Mucosa of descending colon (tissue), 3 donors: Measurements from ENCODE around the gene NECAB3. TPM values are rescaled to one million over a fixed set of nuclear protein-coding genes. Genes with fewer than 3 reads are reported as not detected.
"Not testable (repeated sequence)": the region's sequence is repeated elsewhere in the genome, so short reads cannot be mapped to it uniquely, and the experiment has no call there.

Source experiments
- ATAC-seq: fragments of 200-7000 bp; cut with Tn5 transposase; one replicate; pipeline ENCODE4 v1.9.1; 2020; ENCODE audit warnings: mild to moderate bottlenecking, moderate library complexity
- DNase-seq, 3 donors: peaks; one replicate each; pipeline ENCODE4 v3.0.0-alpha.2; 2020
- H3K36me3 ChIP-seq: fragments of 200-600 bp; one replicate; pipeline ENCODE4 v1.8.0; 2021; ENCODE audit warnings: low read depth, mild to moderate bottlenecking
- H3K4me1 ChIP-seq: fragments of 200-600 bp; one replicate; pipeline ENCODE4 v1.8.0; 2021; ENCODE audit warnings: low read depth, mild to moderate bottlenecking
- H3K4me3 ChIP-seq: fragments of 200-600 bp; one replicate; pipeline ENCODE4 v1.8.0; 2021; ENCODE audit warnings: mild to moderate bottlenecking
- H3K9me3 ChIP-seq: fragments of 200-600 bp; one replicate; pipeline ENCODE4 v1.8.0; 2021; ENCODE audit warnings: mild to moderate bottlenecking
- intact Hi-C, 2 donors: fragments of 100-400 bp; cut with DNase I in 1 of 2; cut with micrococcal nuclease in 1 of 2; formaldehyde crosslinking; loops; one replicate each; pipeline versions ENCODE4 v1.11.0 to v1.11.1; 2022; cut with DNase I, micrococcal nuclease
- total RNA-seq, 3 donors: library from RNA; stranded (reverse); fragmentation: NEBNext Ultra II Directional in 2 of 3; extraction: Animal tissue kit (Norgen Biotek cat#: 25700) in 2 of 3; gene quantifications; one replicate each; pipeline versions ENCODE4 v1.2.1 to v1.2.4, GENCODE V29; 2021 to 2023
- TF ChIP-seq, protein P1 (sequence below): fragments of 200-600 bp; IDR thresholded peaks from one replicate; pipeline ENCODE4 v1.8.0; 2022; ENCODE audit warnings: antibody characterized with exemption, mild to moderate bottlenecking
- donor health status: DM: no; HTN: no; CAD: no; lungs with moderate emphysema.
- donor health status: DM: no; HTN: no; CAD: no.
- donor health status: DM: no; HTN: yes; CAD: no.

NECAB3 gene
- total RNA-seq, 3 donors from 2014 or later: 50.7 to 55.7 (median 51.7) TPM

DNA sequence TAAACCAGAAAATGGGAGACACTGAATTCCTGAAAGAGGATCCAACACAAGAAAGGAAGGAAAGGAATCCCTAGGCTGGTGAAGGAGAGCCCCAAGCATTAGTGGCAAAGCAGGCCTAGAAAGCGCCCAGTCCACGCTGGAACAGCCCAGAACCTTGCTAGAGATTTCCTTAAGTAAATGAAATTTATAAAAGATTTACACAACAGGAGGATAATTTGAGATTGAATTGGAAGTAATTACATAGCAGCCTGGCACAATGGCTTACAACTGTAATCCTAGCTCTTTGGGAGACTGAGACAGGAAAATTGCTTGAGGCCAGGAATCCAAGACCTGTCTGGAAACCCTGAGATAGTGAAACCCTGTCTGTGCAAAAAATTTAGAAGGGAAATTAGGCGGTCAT lies 38.9 kb downstream of the NECAB3 start:
- TF ChIP-seq, protein P1, sequence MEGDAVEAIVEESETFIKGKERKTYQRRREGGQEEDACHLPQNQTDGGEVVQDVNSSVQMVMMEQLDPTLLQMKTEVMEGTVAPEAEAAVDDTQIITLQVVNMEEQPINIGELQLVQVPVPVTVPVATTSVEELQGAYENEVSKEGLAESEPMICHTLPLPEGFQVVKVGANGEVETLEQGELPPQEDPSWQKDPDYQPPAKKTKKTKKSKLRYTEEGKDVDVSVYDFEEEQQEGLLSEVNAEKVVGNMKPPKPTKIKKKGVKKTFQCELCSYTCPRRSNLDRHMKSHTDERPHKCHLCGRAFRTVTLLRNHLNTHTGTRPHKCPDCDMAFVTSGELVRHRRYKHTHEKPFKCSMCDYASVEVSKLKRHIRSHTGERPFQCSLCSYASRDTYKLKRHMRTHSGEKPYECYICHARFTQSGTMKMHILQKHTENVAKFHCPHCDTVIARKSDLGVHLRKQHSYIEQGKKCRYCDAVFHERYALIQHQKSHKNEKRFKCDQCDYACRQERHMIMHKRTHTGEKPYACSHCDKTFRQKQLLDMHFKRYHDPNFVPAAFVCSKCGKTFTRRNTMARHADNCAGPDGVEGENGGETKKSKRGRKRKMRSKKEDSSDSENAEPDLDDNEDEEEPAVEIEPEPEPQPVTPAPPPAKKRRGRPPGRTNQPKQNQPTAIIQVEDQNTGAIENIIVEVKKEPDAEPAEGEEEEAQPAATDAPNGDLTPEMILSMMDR: no peak
- DNase-seq (no peak), ATAC-seq (no peak)
- Histone ChIP-seq H3K4me3 (no peak overlapping the region), H3K9me3 (no peaks in the 10 kb centered on the region), H3K4me1 (no peaks in the 10 kb centered on the region), H3K36me3 (no peaks in the 10 kb centered on the region)
- intact Hi-C loops: no loop called here

DNA sequence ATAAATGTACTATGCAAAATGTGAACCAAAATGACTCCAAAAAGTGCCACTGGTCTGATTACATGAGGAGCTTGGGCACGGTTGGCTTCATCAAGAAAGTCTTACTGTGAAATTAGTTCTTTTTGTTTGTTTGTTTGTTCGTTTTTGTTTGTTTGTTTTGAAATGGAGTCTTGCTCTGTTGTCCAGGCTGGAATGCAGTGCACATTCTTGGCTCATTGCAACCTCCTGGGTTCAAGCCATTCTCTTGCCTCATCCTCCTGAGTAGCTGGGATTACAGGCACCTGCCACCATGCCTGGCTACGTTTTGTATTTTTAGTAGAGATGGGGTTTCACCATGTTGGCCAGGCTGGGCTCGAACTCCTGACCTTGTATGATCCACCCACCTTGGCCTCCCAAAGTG lies 42.3 kb downstream of the NECAB3 start:
- intact Hi-C loops, DNase-seq, ATAC-seq, H3K9me3 ChIP-seq, H3K4me3 ChIP-seq, H3K36me3 ChIP-seq, H3K4me1 ChIP-seq: not testable (repeated sequence)

DNA sequence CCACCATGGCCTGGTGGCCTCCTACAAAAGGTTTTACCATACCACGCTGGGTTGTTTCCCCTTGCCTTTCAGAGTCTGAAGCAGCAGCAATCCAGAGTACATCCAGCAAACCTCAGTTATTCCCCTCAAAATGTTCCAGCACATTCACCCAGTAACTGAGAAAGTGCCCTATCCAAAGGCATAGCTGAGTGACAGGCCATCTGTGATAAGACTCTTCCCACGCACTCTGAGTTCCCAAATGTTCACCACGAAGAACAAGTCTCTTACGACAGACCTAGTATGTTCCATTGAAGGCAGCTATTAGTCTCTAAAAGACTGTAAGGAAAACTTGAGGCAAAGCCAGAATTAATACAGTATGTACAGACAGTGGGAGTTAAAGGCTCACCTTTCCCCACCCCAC lies 43.7 kb downstream of the NECAB3 start:
- Histone ChIP-seq H3K4me1 (no peaks in the 10 kb centered on the region), H3K9me3 (no peaks in the 10 kb centered on the region), H3K4me3 (no peak overlapping the region), H3K36me3 (no peaks in the 10 kb centered on the region)
- intact Hi-C loops: no loop called here
- no peak for ATAC-seq
- no peak for DNase-seq
- TF ChIP-seq, protein P1: no peak

DNA sequence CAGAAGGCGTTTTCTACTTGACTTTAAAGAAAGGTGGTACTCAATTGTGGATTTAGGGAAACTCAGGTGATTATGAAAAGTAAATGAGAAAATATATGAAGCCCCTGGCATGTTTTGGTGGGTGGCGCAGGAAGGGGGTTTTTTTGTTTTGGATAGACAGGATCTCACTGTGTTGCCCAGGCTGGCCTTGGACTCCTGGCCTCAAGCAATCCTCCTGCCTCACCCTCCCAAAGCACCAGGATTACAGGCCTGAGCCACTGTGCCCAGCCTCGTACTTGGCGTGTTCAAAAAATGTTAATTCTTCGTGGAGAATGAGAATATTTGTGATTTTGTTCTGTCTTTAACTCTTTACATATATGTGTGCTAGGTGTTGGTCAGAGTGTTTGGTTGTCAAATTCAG lies 44.2 kb downstream of the NECAB3 start:
- intact Hi-C loops: no loop called here
- ATAC-seq: no peak
- H3K36me3 ChIP-seq: no peaks in the 10 kb centered on the region

DNA sequence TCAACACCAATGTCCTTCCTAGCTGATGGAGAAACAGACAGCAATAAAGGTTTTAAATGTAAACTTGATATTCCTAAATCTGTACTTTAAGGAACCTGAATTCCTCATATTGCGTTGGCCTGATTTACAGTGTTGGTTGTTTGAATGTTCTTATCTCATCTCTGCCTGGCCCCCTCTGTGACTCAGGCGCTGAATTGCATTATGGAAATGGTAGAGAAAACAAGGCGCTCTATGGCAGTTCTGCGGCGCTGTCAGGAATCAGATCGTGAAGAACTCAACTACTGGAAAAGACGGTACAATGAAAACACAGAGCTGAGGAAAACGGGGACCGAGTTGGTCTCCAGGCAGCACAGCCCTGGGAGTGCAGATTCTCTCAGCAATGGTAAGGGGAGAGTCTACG lies 44.7 kb downstream of the NECAB3 start:
- no peaks in the 10 kb centered on the region for H3K4me1 ChIP-seq
- H3K36me3 ChIP-seq: no peaks in the 10 kb centered on the region
- H3K4me3 ChIP-seq: no peak overlapping the region
- no peak for DNase-seq
- intact Hi-C loops: no loop called here
- TF ChIP-seq, protein P1: no peak
- H3K9me3 ChIP-seq: no peaks in the 10 kb centered on the region
- no peak for ATAC-seq

More for the DNA sequence above, 44.2 kb downstream of the NECAB3 start:
- Histone ChIP-seq H3K4me3 (no peak overlapping the region), H3K4me1 (no peaks in the 10 kb centered on the region), H3K9me3 (no peaks in the 10 kb centered on the region)
- no peak for DNase-seq
- TF ChIP-seq, protein P1: no peak

DNA sequence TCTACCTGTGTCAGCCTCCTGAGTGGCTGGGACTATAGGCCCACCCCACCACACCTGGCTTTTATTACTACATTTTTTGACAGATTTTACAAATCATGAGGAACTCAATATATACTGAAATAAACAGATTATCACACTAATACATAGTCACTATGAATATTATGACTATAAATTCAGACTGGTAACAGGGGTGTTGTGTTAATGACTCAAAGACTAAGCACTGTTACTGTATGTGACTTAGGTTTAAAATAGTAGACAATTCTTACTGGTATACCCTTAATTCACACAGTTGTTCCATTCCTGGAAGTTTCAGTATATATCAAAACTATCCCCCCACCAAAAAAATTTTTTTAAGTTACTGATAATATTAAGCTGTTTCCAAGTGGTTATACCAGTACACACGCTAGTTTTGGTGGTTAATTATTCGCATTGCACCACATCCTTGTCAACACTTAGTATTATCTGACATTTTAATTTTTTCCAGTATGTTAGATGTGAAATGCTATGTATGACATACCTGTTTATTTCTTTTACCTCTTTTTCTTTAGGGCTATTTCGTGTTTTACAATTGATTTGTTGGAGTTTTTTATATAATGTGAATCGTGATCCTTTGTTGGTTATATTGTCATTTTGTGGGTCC lies 46.5 kb downstream of the NECAB3 start:
- ATAC-seq (no peak), DNase-seq (no peak)
- Histone ChIP-seq H3K36me3 (no peaks in the 10 kb centered on the region), H3K4me1 (no peaks in the 10 kb centered on the region), H3K4me3 (no peak overlapping the region), H3K9me3 (no peaks in the 10 kb centered on the region)
- intact Hi-C loops: no loop called here
- TF ChIP-seq, protein P1: no peak
